Left colon (tissue), 2 donors: Measurements from ENCODE around the gene PRKN. TPM values are rescaled to one million over a fixed set of nuclear protein-coding genes. Genes with fewer than 3 reads are reported as not detected.
"Not testable (repeated sequence)": the region's sequence is repeated elsewhere in the genome, so short reads cannot be mapped to it uniquely, and the experiment has no call there.

Experiments
- ATAC-seq: fragments of 200-7000 bp; cut with Tn5 transposase; one replicate; pipeline ENCODE4 v1.9.1; 2020; ENCODE audit warnings: mild to moderate bottlenecking, moderate library complexity
- DNase-seq, 2 donors: peaks; one replicate each; pipeline ENCODE4 v3.0.0-alpha.2; 2020
- intact Hi-C, 2 donors: fragments of 100-400 bp; cut with DNase I in 1 of 2; cut with micrococcal nuclease in 1 of 2; formaldehyde crosslinking; loops; one replicate each; pipeline versions ENCODE4 v1.11.2 to v1.14.0; 2022; cut with DNase I, micrococcal nuclease
- total RNA-seq, 2 donors: library from RNA; stranded (reverse); fragmentation: NEBNext Ultra II Directional; extraction: Animal tissue kit (Norgen Biotek cat#: 25700); gene quantifications; one replicate each; pipeline ENCODE4 v1.2.1, GENCODE V29; 2021
- donor health status: DM: no; HTN: no; CAD: no.
- donor health status: DM: yes; HTN: yes; CAD: no.

The PRKN gene
- total RNA-seq, 2 donors from 2014 or later = 5.4 to 5.5 TPM

DNA sequence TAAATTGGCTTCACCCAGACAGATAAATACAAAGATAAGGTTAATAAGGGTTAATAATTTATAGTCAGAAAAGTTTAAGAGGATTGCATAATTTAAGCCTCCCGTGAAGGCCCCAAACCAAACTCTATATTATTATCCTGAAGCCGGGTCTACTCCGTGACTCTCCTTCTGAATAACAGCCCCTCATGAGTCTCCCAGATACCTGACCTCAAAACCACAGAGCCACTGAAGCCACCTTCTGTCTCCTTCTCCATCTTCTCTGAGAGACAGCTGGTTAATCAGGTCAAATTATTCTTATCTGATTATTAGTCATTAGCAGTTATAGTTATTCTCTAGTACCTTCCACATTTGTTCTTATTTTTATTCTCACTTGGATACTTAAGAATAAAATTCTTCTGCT is 884.5 kb downstream of the PRKN start:
- ATAC-seq = no peak
- no peak for DNase-seq
- intact Hi-C loops = no loop called here

DNA sequence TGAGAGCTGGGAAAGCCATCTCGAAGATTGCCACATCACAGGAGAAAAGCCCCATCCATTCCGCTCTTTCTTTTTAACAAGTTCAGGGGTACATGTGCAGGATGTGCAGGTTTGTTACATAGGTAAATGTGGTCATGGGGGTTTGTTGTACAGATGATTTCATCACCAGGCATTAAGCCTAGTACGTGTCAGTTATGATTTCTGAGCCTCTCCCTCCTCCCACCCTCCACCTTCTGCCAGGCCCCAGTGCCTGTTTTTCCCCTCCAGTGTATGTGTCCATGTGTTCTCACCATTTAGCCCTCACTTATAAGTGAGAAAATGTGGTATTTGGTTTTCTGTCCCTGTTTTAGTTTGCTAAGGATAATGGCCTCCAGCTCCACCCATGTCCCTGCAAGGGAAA is 887.2 kb downstream of the PRKN start:
- no peak for ATAC-seq
- intact Hi-C loops = no loop called here
- no peak for DNase-seq

DNA sequence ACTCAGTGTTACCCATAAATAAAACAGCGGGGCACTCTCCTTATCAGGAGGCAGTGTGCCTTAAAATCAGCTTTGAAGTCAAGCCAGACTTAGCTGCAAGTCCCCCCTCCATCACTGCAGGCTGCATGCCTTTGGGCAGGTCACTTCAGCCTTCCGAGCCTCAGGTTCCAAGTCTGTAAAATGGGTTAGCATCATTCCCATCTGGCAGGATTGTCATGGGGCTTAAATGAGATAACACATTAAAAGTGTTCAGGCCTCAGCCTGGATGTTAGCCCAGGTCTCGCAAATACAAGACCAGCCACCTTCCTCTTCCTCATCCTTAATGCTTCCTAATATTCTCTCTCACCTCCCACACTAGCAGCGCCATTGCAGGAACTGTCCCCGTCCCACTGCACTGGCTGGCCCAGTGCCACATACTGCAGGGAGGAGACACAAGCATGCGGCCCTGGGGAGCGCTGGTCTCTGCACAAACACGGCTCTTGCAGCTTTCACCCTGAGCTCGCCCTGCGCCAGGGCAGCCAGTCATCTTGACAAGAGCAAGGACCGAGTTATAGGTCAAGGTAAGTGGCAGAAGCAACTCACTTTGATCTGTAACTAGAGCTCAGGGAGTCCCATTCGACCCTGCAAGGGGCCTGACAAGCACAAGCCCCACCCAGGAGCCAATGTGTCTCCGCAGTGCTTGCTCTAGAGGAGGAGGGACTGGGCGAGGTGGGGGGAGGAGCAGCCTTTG is 889.1 kb downstream of the PRKN start:
- DNase-seq (peak in 1 of 2 donors; percentile 44), ATAC-seq (peak; percentile 83)
- intact Hi-C loops = no loop called here

DNA sequence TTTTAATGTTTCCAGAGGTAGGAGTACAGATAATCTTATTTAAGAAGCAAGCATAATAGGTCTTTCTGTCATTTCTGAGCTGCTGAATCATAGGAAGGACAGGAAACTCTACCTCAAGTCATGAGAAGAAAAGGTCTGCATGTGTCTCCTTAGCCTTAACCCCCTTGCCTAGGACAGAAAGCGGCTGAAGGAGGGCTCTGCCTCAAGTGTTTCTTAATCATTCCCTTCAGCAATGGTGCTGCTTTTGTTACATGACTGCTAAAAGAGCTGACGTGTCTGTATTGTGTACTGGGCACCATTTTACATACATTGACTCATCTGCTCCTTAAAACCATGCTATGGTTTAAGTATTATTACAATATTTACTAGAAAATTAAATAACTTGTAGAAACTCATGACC is 889.7 kb downstream of the PRKN start:
- ATAC-seq (no peak), DNase-seq (no peak)
- intact Hi-C loops = no loop called here

DNA sequence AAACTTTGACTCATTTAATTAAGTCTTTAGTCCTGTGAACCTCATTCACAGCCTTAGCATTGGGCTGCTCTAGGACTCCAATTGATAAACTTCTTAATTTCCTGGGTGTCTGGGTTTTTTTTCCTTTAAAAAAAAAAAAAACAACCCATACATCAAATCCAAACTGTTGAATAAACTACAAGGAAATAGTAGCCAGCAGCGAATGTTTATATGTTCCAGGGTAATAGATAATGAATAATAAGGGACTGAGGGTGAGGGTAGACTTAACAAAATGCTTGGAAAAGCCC is 890.2 kb downstream of the PRKN start:
- ATAC-seq (no peak), DNase-seq (no peak)
- intact Hi-C loops = no loop called here

DNA sequence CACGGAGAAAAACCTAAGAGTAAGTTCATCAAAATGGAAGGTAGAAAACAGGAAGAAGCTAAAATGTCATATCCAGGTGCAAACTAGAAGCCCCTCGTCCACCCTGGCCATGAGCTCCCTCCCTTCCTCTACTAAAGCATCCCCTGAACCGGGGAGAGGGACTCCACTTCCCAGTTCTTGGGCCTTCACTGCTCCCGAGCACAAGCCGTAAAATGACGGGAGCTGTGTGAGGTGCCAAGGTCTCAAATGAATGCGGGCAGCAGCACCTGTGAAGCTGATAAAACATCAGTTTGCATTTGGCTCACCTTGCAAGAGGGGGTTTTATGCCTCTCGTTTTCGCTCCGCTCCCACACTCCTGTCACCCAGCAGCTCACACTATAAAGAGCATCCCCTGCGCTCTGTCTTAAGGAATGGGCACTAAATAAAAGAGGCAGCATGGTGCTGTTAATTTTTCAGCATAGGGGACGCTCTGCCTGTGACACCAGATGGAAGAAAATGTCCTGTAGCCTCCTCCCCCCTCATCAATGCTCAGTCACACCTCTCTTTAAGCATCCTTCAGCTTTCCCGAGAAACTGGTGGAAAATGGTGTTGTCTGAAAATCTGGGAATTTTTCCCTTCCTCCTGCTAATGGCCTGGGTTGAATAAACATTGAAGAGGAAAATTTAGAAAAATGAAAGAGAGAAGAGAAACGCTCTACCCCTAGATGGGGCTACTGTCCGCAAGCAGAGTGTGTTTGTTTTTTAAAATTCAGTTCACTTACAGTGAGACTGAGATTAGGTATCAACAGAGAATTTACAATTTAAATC is 890.7 kb downstream of the PRKN start:
- DNase-seq (peak in 1 of 2 donors; percentile 11), ATAC-seq (peak; percentile 69)
- intact Hi-C loops = no loop called here

DNA sequence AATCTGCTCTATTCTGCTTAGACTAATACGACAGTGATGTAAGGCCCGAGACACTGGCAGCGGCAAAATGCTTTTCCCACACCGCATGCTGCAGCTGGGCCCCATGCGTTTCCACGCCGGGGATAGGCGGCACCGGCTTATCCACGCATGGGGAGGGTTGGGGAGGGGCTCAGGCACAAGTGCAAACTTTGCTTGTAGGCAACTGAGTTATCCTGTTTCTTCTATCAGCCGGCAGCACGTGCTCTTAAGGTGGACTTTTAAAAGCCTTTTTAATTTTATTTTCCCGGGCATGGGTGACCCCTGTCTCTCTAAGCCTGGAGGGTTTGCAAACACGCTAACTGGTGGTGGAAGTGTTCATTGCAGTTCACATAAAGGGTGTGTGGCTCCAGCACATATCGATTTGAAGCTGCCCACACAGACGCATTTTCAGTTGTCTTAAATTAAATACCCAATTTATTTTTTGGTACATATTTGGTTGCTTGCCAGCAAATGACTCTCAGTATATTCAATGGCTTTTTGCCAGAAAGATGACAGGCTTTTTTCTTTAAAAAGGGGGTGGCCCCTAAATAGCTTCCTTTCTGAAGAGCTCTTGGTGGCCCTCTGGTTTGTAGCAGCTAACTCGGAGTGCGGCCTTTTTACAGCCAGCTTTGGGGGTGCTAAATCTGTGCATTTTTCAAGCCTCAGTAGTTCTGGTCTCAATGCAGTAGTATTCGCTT is 891.9 kb downstream of the PRKN start:
- DNase-seq = no peak
- intact Hi-C loops = no loop called here
- ATAC-seq = no peak

DNA sequence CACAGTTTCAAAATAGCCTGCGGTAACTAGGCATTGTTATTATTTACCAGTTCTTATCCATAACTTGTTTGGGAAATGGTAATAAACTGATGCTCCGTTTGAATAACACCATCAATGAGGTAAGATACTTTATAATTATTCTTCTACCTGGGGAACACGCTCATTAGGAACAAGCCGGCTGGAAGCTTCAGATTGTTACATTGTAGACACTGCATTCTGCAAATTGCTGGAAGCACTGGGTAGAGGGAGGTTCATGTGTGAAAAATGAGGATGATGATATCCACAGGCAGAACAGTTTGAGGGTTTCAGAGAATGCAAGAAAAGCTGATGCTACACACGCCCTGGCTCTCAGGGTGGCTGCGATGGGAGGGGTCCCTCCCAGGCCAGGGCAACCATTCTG is 893.1 kb downstream of the PRKN start:
- intact Hi-C loops = no loop called here
- ATAC-seq = no peak
- no peak for DNase-seq

DNA sequence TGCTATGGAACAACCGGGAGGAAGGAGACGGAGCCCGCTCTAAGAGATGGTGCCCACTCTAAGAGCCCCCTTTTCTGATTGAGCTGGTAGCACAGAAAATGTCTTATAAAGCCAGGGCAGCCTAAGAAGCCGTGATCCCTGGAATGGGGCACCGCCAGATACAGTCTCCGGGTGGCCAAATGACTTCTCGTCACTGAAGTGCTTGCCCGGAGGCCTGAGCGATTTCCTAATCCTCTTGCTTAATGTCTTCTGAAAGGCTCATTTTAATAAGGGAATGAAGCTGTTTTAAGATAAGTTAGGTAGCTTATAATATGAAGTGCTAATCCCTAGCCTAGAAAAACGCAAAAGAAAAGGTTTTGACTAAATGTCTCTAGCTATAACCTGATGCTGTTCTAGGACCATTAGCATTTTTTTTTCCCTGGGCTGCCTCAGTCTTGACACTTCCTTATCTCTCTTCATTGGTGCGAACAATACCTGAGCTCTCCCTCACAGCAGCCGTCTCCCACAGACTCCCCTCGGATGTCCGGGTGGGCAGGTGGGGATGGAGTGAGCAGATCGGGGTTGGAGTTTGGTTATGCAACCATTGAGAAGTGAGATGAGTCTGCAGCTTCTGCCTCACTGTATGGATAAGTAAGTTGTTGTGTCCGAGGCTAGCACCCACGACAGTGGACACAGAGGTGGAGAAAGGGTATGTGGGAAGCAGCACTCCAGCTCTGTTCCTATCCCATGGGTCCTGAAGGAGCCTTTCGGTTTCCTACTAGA is 894.3 kb downstream of the PRKN start:
- DNase-seq (no peak), ATAC-seq (no peak)
- intact Hi-C loops = no loop called here

DNA sequence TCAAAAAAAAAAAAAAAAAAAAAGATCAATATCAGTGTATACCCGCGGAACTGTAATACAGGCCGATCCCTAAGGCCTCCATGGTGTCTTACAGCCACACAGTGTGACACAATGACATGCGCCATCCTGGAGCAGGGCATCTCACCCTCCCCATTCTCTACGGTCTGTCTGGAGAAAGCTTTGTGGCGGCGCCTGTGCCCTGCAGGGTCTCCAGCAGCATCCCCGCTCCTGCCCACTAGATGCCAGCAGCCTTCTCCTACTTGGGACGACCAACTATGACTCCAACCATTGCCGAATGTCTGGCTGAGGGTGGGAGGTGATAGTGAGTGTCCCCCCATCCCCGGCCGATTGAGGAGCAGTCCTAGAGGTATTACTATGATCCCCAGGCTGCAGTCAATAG is 894.9 kb downstream of the PRKN start:
- no peak for ATAC-seq

DNA sequence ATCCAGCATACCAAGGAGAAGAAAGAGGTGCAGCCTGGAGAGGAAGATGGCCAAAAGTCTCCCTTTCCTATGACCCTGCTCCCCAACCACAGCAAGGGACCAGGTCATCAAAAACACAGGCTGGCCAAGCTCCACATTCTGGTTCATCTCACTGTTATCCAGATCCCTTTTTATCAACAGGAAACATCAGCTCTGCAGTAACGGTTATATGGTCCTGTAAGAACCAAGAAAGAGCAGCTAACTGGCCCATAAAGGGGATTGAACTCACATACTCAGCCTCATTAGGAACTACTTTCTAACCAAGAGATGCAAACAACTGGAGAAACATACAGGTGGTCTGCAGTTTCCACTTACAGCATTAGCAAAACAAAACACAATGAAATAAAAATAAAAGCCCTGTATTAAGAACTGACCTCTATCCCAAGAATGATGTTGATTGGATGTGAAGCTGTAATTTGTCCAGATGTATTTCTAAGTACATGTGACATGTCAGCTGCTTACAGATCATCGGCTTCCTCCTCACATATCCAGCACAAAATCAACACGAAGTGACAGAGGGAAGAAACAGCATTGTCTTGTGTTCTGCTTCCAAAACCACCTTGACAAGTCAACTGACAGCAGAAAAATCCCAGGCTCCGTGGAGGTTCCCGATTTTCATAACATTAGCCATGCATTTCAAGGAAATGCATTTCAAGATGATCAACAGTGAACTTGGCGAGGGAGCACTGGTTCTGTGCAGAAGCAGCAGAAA is 896.5 kb downstream of the PRKN start:
- intact Hi-C loops = no loop called here
- no peak for ATAC-seq
- no peak for DNase-seq

More for the DNA sequence above, 894.9 kb downstream of the PRKN start:
- no peak for DNase-seq
- intact Hi-C loops = no loop called here

DNA sequence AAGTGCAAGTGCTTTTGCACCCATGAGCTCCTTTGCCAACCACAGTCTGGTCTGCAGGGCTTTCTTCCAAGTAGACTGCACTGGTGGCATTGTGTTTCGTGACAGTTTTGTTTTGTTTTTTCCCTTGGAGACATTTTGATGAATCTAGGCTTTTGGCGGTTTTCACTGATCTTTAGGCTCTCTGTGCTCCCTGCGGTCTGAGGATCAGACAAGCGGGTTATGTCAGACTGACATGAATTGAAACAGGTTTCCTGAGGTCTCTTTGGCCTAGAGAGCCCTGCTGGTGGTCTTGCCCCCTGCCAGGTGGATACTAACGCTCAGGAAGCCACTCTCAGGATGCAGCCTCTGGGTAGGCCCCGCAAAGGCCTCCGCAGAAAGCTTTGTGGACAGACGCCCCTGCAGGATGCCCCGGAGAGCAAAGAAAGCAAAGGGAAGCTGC is 898.3 kb downstream of the PRKN start:
- intact Hi-C loops = no loop called here
- ATAC-seq = no peak
- no peak for DNase-seq

DNA sequence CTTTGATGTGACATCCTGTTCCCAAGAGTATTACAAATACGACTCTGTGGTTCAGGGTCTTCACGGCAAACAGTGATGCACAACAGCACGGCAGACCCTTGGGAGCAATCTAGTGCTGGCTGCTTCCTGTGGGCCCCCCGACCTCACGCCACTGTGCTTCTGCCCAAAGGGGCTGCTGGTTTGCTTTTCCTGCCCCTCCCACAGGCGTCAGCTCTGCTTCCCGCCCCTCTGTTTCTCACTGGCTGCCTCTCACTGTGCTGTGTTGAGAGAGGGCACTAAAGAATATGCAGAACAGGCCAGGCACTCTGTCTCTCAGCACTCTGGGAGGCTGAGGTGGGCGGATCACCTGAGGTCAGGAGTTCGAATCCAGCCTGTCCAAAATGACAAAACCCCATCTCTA is 899.2 kb downstream of the PRKN start:
- intact Hi-C loops = no loop called here
- no peak for DNase-seq
- ATAC-seq = no peak

DNA sequence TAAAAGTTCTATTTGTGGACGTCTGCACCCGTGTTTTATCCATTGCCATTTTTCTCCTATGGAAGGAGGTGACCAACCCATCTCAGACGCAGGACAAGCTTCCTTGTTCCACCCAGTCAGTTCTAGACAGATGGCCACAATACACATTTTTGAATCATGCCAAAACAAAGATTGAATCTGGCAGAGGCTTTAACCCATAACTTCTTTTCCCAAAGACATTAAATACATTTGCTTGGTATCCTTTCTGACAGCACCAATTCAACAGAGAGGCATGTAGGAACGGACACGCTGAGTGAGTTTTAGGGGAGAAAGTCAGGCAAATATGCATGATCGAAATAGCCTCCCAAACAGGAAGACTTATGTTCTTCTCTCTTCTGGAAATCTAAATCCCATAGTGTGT is 901.1 kb downstream of the PRKN start:
- intact Hi-C loops = no loop called here
- ATAC-seq (no peak), DNase-seq (no peak)

DNA sequence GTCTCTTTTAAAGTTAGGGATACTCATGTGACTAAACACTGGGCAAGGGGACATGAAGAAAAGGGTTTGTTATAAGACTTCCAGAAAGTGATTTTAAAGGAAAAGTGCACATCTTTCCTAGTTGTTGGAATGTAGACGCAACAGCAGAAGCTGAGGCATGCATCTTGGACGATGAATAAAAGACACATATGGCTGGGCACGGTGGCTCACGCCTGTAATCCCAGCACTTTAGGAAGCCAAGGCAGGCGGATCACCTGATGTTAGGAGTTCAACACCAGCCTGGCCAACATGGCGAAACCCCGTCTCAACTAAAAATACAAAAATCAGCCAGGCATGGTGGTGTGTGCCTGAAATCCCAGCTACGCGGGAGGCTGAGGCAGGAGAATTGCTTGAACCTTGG is 905.4 kb downstream of the PRKN start:
- DNase-seq, ATAC-seq, intact Hi-C loops: not testable (repeated sequence)

DNA sequence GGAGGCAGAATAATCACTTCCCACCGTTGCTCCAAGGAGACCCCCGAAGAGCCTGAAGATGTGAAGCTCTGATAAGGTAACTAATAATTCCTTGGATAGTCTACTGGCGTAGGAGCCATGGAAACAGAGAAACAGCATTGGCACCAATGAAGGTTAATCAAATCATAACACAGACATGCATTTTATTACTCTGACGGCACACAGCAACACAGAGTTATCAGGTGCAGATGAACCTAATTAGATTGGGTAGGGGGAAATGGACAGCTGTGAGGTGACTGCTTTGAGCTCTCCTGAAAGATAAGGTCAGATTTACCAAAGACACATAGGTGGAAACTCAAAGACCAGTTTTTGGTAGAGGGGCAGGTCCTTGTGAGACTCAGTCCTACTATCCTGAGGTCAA is 909.7 kb downstream of the PRKN start:
- DNase-seq = no peak
- ATAC-seq = no peak
- intact Hi-C loops = no loop called here

DNA sequence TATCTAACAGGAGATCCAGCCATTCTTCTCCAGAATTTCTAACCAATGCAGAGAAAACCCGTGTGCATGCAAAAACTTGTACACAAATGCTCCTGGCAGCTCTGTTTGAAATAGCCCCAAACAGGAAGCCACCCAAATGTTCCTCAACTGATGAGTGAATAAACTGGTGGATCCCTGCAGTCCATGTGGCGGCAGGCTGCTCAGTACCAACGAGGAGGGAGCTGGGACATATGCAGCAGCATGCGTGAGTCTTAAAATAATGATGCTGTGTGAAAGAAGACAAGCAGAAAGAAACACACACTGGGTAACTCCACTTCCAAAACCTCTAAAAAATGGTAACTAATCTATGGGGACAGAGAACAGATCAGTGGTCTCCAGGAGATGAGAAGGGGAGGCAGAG is 911.6 kb downstream of the PRKN start:
- no peak for DNase-seq
- intact Hi-C loops = no loop called here
- no peak for ATAC-seq

DNA sequence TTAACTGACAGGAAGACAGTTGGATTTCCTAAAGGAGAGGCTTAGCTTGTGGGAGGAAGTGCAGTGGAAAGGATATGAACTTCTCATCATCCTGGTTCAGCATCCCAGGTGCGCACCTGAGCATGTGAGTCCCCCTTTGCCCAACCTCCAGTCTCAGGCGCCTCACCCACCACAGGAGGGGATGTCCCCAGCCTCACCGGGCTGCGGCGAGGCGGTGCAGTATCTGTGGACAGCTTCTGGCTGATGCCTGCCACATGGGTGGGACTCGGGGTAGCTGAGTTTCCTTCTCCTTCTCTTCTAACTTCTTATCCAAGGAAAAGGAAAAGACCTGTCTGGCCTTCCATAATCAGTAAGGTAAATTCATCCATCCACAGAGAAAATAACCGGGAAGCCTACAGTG is 914.4 kb downstream of the PRKN start:
- intact Hi-C loops = no loop called here
- ATAC-seq = no peak

DNA sequence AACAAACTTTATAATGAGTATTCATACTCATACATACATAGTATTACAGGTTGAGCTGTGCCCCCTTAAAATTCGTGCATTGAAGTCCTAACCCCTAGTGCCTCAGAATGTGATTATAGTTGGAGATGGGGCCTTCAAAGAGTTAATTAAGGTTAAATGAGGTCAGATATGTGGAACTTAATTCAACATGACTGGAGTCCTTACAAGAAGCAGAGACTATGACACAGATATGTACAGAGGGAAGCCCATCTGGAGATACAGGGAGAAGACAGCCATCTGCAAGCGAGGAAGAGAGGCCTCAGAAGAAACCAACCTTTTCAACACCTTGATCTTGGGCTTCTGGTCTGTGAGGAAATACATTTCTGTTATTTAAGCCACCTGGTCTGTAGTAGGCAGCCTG is 917.6 kb downstream of the PRKN start:
- no peak for ATAC-seq
- intact Hi-C loops = no loop called here

More for the DNA sequence above, 914.4 kb downstream of the PRKN start:
- no peak for DNase-seq

More for the DNA sequence above, 917.6 kb downstream of the PRKN start:
- DNase-seq = no peak
